Panc1 (cell line): Measurements from ENCODE around the gene C10orf105.

Source experiments
- POLR2AphosphoS5 ChIP-seq: IDR thresholded peaks from 2 replicates; pipeline ENCODE4 v1.6.1; 2012; ENCODE audit warnings: mild to moderate bottlenecking, low read depth, low read length, moderate library complexity
- SIN3A ChIP-seq: IDR thresholded peaks from 2 replicates; pipeline ENCODE4 v1.6.1; 2012; ENCODE audit warnings: low read depth, mild to moderate bottlenecking, low read length, moderate library complexity, borderline replicate concordance; ENCODE audit not compliant: insufficient read depth
- TCF7L2 ChIP-seq: IDR thresholded peaks from 2 replicates; pipeline ENCODE4 v1.6.1; 2011; ENCODE audit warnings: mild to moderate bottlenecking, low read depth, low read length, inconsistent platforms
- TF ChIP-seq, protein P1 (sequence below): fragments of 450-650 bp; IDR thresholded peaks from 2 replicates; pipeline ENCODE4 v1.5.1; 2017; ENCODE audit warnings: mild to moderate bottlenecking

GRCh38 chr10:71743866-71744265 is 24.3 kb upstream of the C10orf105 start:
- TF ChIP-seq POLR2AphosphoS5 (no peak), TCF7L2 (no peak), SIN3A (no peak)
- TF ChIP-seq, protein P1, sequence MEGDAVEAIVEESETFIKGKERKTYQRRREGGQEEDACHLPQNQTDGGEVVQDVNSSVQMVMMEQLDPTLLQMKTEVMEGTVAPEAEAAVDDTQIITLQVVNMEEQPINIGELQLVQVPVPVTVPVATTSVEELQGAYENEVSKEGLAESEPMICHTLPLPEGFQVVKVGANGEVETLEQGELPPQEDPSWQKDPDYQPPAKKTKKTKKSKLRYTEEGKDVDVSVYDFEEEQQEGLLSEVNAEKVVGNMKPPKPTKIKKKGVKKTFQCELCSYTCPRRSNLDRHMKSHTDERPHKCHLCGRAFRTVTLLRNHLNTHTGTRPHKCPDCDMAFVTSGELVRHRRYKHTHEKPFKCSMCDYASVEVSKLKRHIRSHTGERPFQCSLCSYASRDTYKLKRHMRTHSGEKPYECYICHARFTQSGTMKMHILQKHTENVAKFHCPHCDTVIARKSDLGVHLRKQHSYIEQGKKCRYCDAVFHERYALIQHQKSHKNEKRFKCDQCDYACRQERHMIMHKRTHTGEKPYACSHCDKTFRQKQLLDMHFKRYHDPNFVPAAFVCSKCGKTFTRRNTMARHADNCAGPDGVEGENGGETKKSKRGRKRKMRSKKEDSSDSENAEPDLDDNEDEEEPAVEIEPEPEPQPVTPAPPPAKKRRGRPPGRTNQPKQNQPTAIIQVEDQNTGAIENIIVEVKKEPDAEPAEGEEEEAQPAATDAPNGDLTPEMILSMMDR, result no peak
